ENCODE results near the gene UCMA. TPM values are rescaled to one million over a fixed set of nuclear protein-coding genes. Genes with fewer than 3 reads are reported as not detected.

UCMA gene
- total and polyA plus RNA-seq, 8 donors, result not detected

GRCh38 chr10:13219685-13220670 lies 14.2 kb downstream of the UCMA start:
- no peak overlapping the region for H3K4me3 ChIP-seq
- peak in 1 of 2 donors; percentile 42 for DNase-seq
- no peak for TF ChIP-seq POLR2A (IDR thresholded peaks at IDR 0.05)
- TF ChIP-seq EP300 (IDR thresholded peaks at IDR 0.05), result no peak
- no peak for TF ChIP-seq POLR2AphosphoS5 (IDR thresholded peaks at IDR 0.05)
- TF ChIP-seq CTCF (IDR thresholded peaks at IDR 0.05), result no peak
- no peaks in the 10 kb centered on the region for H3K36me3 ChIP-seq
- H3K27ac ChIP-seq, result no peak overlapping the region
- no peaks in the 10 kb centered on the region for H3K4me1 ChIP-seq
- H3K27me3 ChIP-seq, result no peaks in the 10 kb centered on the region
- H3K9me3 ChIP-seq, result no peaks in the 10 kb centered on the region
- intact Hi-C loops (cut with DNase I; ENCODE audit: low total_unique reads), result no loop called here
- 50 to 62% (median 59%) methylated on average over 12 of the region's 12 CpGs for WGBS, 5 donors

GRCh38 chr10:13218878-13219277 lies 15.3 kb downstream of the UCMA start:
- 89 to 96% (median 95%) methylated on average over 4 of the region's 4 CpGs for WGBS, 5 donors
- Histone ChIP-seq H3K4me3 (no peak overlapping the region), H3K4me1 (no peaks in the 10 kb centered on the region), H3K9me3 (no peaks in the 10 kb centered on the region), H3K36me3 (no peaks in the 10 kb centered on the region), H3K27ac (no peak overlapping the region), H3K27me3 (no peaks in the 10 kb centered on the region)
- DNase-seq, result no peak
- TF ChIP-seq POLR2A (IDR thresholded peaks at IDR 0.05), result no peak
- no peak for TF ChIP-seq EP300 (IDR thresholded peaks at IDR 0.05)
- no peak for TF ChIP-seq CTCF (IDR thresholded peaks at IDR 0.05)
- no peak for TF ChIP-seq POLR2AphosphoS5 (IDR thresholded peaks at IDR 0.05)
- intact Hi-C loops (cut with DNase I; ENCODE audit: low total_unique reads), result no loop called here

- TF ChIP-seq EP300 (IDR thresholded peaks at IDR 0.05), result no peak
- no peak for TF ChIP-seq CTCF (IDR thresholded peaks at IDR 0.05)
- no peak for TF ChIP-seq POLR2AphosphoS5 (IDR thresholded peaks at IDR 0.05)
- TF ChIP-seq POLR2A (IDR thresholded peaks at IDR 0.05), result no peak
- H3K9me3 ChIP-seq, result no peaks in the 10 kb centered on the region
- H3K4me1 ChIP-seq, result no peaks in the 10 kb centered on the region
- no peak for DNase-seq
- WGBS, 5 donors, result 72 to 91% (median 87%) methylated on average over 7 of the region's 7 CpGs
- no peak overlapping the region for H3K27ac ChIP-seq
- H3K4me3 ChIP-seq, result no peak overlapping the region
- H3K36me3 ChIP-seq, result no peaks in the 10 kb centered on the region
- H3K27me3 ChIP-seq, result no peaks in the 10 kb centered on the region
- intact Hi-C loops (cut with DNase I; ENCODE audit: low total_unique reads), result no loop called here
Observed at GRCh38 chr10:13213163-13213562, 21.0 kb downstream of the UCMA start.

- Histone ChIP-seq H3K4me3 (no peak overlapping the region), H3K9me3 (no peaks in the 10 kb centered on the region), H3K27ac (no peak overlapping the region), H3K36me3 (no peaks in the 10 kb centered on the region), H3K4me1 (no peaks in the 10 kb centered on the region), H3K27me3 (no peaks in the 10 kb centered on the region)
- WGBS, 5 donors, result 61 to 80% (median 76%) methylated on average over 4 to 5 of the region's 5 CpGs
- peak in 1 of 2 donors; percentile 60 for DNase-seq
- TF ChIP-seq CTCF (IDR thresholded peaks at IDR 0.05) (peak in 2 of 7 experiments; percentile 25 to 31), POLR2AphosphoS5 (IDR thresholded peaks at IDR 0.05) (no peak)
- intact Hi-C loops (cut with DNase I; ENCODE audit: low total_unique reads), result no loop called here
Observed at GRCh38 chr10:13206546-13207443, 27.4 kb downstream of the UCMA start.
